ENCODE measurements around the gene PEF1.

Gene PEF1

DNA sequence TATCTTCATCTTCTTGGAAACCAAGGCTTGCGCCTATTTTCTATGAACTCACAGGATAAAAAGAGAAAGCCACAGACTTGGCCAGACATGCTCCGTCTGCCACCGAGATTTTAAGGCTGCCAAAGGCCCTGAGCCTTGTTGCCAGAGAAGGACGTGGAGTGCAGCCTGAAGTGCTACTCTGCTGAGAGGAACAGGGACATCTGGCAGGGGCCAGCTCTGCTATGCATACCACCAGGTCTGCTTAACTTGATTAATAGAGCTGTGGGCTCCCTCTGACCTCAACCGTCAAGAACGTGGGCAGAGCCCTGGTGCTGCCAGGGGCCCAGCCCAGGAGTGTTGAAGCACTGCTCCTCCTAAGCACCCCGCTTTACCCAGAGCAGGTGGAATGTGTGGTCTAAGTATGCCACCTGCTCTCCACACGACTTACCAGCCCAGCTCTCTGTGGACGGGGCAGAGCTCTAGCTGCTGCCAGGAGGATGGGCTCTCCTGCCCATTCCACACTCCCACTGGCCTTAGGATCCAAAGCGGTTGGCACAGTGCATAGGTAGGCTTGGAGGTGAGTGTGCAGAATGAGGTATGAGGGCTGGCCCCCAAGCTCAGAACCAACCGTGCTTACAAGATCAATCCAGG, 16.6 kb downstream of the PEF1 start:
- no peak for DNase-seq (ENCODE audit: low spot score)

- no peak for DNase-seq (ENCODE audit: low spot score)
Measured at GRCh38 chr1:31627301-31627929, 17.3 kb downstream of the PEF1 start.

DNA sequence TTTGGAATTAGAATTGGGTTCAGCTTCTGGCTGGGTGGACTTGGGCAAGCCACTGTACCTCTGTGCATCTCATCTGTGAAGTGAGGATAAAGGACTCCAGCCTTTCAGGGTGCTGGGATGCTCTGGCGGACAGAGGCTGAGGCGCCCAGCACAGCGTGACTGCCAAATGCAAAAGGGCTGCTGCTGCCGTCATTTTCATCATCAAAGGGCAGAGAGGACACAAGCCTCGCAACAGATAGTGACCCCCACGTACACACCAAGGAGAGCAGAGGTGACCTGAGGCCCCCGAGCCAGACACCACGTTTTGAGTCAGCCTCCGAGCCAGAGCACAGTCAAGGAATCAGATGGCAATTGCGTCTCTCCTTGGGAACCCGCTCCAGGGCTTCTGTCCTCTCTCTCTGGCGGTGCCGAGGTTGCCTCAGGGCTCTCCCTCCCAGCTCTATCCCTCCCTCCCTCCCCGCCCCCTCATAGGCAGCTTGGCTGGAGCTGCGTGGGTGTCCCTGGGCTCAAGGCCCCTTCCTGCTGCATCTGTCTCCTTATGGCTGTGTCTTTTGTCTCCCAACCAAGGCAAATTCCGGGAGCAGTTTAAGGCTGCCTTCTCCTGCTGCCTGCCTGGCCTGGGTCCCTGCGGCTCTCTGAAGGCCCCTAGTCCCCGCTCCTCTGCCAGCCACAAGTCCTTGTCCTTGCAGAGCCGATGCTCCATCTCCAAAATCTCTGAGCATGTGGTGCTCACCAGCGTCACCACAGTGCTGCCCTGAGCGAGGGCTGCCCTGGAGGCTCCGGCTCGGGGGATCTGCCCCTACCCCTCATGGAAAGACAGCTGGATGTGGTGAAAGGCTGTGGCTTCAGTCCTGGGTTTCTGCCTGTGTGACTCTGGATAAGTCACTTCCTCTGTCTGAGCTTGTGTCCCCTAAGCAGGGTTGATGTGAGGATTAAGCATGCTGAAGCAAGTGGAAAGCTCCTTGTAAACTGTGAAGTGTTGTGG, 18.2 kb downstream of the PEF1 start:
- no peak for DNase-seq (ENCODE audit: low spot score)

DNA sequence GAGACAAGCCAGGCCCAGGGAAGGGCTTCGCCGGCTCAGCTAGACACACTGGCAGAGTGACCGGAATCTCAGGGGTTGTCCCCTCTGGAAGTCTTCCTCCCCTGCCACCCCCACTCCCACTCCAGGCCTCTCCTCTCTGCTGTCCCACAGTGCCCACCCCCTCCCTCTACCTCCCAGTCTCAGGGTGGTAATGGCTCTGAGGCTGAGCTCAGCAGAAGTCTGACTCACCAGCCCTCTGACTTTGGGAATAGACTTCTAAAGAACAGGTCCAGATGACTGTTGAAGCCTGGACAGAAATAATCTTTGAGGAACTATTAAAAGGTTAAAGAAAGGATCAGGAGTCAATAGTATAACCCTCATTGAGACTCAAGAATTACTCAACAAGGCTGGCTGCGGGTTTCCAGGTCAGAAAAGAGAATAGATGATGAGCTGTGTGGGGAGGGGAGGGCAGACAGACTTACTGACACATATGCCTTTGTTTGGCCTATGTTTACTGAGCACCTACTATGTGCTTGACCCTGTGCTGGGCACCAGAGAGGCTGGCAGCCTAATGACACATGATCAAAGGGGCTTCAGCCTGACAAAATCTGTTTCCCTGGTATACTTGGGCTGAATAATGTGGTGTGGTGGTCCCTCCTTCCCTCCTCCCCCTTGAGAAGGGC, 19.0 kb downstream of the PEF1 start:
- no peak for DNase-seq (ENCODE audit: low spot score)

DNA sequence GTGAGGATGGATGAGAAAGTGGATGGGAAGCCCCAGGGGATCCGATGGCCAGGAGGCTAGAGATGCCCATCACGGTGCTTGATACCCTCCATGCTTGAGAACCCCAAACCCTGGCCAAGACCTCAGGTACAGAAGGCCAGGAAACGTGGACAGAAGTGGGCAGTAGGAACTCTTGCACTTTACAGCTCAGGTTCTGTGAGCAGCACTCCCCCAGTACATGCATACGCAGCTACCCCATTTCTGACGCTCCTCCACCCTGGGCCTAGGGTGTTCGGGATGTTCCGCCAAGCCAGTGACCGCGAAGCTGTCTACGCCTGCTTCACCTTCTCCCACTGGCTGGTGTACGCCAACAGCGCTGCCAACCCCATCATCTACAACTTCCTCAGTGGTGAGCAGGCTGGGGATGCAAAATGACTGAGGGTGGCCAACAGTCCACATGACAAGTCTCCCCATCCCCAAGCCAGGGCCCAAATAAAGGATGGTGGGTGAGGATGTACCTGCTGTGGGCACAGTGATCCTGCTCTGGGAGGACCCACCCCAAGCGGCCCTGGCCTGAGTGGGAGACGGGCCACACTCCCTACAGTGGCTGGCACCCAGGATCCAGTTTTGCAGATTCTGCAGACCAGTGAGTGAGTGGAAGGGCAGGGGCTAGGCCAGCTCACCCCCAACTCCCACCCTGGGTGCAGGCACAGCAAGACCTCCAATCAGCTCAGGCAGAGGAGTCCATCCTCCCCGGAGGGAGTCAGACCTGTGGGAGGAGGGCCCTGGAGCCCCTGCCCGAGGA, 19.8 kb downstream of the PEF1 start:
- no peak for DNase-seq (ENCODE audit: low spot score)

- no peak for DNase-seq (ENCODE audit: low spot score)
Measured at GRCh38 chr1:31624309-31624708, 20.4 kb downstream of the PEF1 start.

DNA sequence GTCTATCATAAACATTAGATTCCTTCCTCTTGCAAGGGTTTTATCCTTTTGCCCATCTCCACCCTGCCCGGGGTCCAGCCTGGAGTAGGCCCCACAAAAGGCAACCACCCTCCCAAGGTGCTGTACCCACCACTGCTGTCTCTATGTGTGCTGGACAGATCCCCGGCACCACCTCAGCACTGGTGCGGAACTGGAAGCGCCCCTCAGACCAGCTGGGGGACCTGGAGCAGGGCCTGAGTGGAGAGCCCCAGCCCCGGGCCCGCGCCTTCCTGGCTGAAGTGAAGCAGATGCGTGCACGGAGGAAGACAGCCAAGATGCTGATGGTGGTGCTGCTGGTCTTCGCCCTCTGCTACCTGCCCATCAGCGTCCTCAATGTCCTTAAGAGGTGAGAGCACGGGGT, 21.3 kb downstream of the PEF1 start:
- no peak for DNase-seq (ENCODE audit: low spot score)

DNA sequence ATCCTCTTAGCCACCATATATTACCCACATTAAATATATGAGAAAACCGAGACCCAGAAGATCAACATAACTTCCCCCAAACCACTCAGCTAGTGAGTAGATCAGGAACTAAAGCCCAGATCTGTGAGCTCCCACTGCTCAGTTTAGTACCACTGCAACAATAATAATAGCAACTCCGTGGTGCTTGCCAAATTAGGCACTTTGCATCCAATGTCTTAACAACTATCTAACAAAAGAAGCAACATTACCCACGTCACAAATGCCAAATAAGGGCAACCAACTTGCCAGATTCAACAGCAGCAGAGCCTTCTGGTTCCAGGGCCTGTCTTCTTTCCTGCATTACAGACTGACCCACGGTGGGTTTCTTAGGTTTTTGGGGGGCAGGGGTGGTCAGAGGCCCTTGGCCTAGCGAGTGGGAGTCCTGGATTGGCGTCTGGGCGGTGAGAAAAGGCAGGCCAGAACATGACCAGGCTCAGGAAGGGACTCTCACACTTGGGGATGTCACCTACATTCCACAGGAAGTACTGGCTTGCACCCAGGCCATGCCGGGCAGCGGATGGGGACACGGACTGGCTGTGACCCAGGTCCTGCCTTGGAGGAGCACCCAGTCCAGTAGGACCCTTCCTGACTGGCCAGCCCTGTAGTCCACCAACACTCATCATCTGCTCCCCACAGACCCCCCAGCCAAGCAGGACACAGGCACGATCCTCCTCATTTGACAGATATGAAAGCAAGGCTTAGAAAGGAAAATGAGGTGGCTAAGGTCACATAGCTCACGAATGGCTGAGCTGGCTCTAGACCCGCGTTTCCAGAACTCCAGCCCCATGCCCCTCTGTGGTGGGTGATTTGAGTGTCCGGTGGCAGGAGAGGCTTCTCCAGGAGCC, 22.6 kb downstream of the PEF1 start:
- no peak for DNase-seq (ENCODE audit: low spot score)

DNA sequence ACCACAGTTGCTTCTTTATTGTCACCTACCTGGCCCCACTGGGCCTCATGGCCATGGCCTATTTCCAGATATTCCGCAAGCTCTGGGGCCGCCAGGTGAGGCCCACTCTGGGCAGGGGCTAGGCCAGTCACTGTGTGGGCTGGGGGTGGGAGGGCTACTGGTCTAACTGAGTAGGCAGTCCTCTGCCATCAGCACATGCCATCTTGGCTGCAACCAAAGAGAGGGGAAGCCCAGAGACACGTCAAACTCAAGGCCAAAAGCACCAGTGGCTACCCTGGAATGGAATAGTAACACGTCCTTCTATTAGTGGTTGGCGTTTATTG, 23.2 kb downstream of the PEF1 start:
- no peak for DNase-seq (ENCODE audit: low spot score)

GRCh38 chr1:31620631-31621497, 23.8 kb downstream of the PEF1 start:
- no peak for DNase-seq (ENCODE audit: low spot score)

DNA sequence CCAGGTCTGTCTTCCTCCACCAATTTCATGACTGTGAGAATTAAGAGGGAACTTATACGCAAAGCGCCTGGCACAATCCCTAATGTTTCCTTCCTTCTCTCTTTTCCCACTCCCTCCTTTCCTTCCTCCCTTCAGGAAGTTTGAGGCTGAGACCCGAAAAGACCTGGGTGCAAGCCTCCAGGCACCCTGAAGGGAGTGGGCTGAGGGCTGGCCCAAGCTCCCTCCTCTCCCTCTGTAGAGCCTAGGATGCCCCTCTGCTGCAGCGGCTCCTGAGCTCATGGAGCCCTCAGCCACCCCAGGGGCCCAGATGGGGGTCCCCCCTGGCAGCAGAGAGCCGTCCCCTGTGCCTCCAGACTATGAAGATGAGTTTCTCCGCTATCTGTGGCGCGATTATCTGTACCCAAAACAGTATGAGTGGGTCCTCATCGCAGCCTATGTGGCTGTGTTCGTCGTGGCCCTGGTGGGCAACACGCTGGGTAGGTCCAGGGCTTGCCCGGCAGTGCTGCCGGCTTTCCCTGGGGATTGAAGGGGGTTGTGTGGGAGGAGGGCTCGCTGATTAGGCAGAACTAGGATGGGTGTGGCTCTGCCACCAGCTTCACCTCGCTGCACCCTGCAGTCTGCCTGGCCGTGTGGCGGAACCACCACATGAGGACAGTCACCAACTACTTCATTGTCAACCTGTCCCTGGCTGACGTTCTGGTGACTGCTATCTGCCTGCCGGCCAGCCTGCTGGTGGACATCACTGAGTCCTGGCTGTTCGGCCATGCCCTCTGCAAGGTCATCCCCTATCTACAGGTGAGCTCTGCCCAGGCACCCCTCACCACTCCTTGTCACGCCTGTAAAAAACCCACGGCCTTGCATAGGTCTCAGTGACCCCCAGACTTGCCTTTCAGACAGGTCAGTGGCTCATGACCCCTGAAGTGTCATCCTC, 25.5 kb downstream of the PEF1 start:
- no peak for DNase-seq (ENCODE audit: low spot score)

GRCh38 chr1:31617916-31618746, 26.5 kb downstream of the PEF1 start:
- DNase-seq (ENCODE audit: low spot score) = no peak

- no peak for DNase-seq (ENCODE audit: low spot score)
Measured at GRCh38 chr1:31617218-31617915, 27.3 kb downstream of the PEF1 start, which contains the start of gene HCRTR1. TSS of gene HCRTR1 (plus strand) at chr1:31617689. CDS start at chr1:31619193, 1,504 bp downstream.

DNA sequence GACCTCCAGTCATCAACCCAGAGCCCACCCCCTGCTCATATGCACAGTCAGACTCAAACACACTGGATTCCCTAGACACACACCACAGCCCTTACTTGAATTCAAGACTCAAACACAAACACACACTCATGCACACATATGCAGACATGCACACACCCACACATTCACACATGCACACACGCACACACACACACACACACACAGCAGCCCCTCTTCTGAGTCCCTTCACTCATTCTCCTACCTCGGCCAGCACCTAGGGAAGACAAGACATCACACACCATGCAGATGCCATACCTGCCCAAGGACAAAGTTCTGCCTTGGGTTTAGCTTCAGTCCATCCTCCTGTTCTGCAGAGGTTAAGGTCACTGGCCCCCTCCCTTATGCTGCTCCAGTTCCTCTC, 28.7 kb downstream of the PEF1 start:
- DNase-seq (ENCODE audit: low spot score) = no peak

DNA sequence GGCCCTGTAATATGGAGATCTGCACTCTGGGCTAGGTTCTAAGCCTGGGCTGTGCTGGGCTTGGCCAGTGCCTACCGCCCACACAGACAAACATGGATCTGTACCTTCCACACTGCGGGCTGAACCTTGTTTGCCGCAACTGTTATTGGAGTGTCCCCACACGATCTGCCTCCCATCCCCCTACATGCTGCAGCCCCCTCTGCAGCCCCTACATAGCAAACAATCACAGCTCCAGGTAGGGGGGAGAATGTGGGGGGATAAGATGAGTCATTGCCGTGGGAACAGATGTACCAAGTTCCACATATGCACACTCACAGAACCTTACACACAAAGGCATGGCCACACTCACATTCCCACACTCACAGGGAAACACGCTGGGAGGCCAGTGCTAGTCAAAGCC, 29.3 kb downstream of the PEF1 start:
- no peak for DNase-seq (ENCODE audit: low spot score)

- no peak for DNase-seq (ENCODE audit: low spot score)
Measured at GRCh38 chr1:31614414-31615005, 30.2 kb downstream of the PEF1 start.

Data from RKO (cell line).